Measurements from ENCODE around the gene CRHR1.
A peak's percentile ranks its signal among the peaks of the same experiment; 100 is the strongest.

DNA sequence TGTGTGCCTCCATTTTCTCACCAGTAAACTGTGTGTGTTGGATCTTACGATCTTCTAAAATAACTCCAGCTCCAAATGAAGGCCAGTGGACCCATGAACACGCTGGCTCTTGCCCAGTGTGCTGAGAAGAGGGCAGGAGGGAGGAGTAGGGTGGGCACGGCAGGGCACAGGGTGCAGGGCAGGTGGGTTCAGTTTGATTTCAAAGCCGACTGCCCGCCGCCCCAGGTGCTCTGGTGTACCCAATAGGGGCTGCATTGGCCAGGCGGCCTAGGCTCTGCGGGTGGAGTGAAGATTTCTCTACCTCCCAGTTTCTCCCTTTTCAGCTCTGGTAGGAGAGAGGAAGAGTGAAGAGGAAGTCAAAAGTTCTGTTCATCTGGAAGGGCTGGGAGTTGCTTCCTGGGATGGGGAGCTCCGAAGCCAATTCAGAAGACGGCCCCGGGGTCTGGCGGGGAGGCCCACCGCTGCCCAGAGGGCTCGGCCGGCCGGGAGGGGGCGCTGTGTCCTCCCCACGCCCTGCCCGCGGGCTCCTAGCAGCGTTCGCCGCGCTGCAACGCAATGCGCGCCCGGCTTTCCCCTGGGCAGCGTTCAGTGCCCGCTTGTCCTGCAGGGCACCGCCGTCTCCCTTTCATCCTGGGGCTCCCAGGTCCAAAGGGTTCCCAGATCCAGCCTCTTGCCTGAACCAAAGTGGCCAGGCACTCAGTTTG is 1.1 kb upstream of the CRHR1 start:
- TF ChIP-seq CTCF (optimal IDR thresholded peaks at IDR 0.05 in 1 of 3, IDR thresholded peaks at IDR 0.05 in 1 of 3, conservative IDR thresholded peaks at IDR 0.05 in 1 of 3; ENCODE audit: extremely low read depth in 1 of 3, insufficient read depth in 2 of 3, low read length in 3 of 3) = peak; percentile 18 to 40 (median 30)
- no peak for TF ChIP-seq EZH2 (IDR thresholded peaks at IDR 0.05; ENCODE audit: low read length)

All from keratinocyte (primary cell).